Cerebellar cortex (tissue), 1 donor: Measurements from ENCODE around the gene BSPRY.
"Not testable (repeated sequence)": the region's sequence is repeated elsewhere in the genome, so short reads cannot be mapped to it uniquely, and the experiment has no call there.

Source experiments
- DNase-seq: peaks from one replicate; pipeline ENCODE4 v3.0.0-alpha.2; 2015; ENCODE audit warnings: low spot score

Gene BSPRY

GRCh38 chr9:113341712-113342410 lies 7.5 kb upstream of the BSPRY start:
- peak; percentile 15 for DNase-seq

GRCh38 chr9:113343732-113344231 lies 5.6 kb upstream of the BSPRY start:
- DNase-seq, result peak; percentile 49

GRCh38 chr9:113345190-113345589 lies 4.2 kb upstream of the BSPRY start:
- no peak for DNase-seq

DNA sequence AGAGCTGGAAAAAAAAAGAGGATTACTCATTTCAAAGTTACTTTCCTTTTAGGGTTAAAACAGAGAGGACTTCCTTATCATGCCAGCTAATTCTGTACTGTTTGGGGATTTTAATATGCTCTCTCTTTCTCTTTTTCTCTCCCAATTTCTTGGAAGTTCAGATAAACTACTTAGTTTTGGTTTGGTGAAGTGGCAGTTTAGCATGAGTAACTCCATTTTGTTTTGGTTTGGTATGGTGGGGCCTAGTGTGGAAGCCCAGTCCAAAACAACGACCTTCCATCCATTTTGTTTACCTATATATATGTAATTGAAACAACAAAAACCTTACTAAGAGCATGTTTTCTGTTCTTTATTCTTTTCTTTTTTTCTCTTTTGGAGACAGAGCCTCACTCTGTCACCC lies 3.7 kb upstream of the BSPRY start:
- DNase-seq, result no peak

DNA sequence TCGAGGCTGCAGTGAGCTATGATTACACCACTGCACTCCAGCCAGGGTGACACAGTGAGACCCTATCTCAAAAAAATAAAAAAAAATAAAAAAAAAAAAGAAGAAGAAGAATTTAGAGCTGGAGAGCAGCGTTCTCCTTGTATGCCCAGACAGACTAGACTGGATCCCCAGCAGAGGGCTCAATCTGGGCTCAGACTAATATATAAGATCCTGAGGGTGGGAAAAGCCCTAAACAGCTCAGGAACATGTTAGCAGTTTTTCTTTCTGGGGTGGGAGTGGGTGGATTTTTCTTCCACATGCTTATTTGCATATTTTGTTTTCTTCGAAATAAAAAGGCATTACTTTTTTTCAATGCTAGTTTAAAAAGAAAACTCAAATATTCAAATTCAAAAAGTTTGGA lies 904 bp upstream of the BSPRY start:
- no peak for DNase-seq

GRCh38 chr9:113349066-113349444 lies 286 bp upstream of the BSPRY start:
- DNase-seq, result no peak

DNA sequence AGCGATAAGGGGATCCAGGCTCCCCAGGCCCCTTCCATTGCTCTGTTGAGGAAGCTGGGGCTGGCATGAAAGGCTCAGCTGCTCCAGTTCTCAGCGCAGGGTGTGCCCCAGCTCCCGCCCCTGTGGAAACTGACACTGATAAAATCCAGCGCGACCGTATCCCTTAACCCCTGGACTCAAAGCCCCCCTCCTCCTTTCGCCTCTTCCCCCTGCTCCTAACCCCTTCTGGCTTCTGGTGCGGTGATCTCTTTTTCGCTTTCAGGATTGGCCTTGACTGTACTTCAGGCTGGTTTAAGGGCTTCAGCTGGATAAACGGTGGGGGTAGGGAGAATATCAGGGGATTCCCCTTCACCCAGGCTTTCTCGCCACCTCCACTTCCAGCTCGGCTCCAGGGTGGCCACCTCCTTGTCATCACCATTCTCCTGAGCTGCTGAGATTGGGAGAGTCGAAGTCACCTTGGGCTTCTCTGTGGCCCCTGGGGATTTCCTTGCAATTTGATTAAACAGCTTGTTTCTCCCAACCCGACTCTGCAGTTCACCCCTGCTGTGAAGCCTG lies 843 bp downstream of the BSPRY start:
- DNase-seq, result no peak

- no peak for DNase-seq
Measured at GRCh38 chr9:113350937-113351336, 1.6 kb downstream of the BSPRY start.

DNA sequence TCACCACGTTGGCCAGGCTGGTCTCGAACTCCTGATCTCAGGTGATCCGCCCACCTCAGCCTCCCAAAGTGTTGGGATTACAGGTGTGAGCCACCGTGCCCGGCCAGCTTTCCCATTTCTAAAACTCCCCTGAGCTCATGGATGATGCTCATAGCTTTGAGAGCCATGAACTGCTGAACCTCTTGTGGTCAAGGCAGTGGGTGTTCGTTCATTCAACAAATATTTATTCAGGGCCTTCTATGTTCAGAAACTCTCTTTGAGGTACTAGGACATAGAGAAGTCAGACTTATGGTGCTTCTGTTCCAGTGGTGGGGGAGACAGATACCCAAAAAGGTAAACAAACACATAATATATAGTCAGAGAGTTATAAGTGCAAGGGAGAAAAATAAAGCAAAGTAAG lies 2.7 kb downstream of the BSPRY start:
- no peak for DNase-seq

DNA sequence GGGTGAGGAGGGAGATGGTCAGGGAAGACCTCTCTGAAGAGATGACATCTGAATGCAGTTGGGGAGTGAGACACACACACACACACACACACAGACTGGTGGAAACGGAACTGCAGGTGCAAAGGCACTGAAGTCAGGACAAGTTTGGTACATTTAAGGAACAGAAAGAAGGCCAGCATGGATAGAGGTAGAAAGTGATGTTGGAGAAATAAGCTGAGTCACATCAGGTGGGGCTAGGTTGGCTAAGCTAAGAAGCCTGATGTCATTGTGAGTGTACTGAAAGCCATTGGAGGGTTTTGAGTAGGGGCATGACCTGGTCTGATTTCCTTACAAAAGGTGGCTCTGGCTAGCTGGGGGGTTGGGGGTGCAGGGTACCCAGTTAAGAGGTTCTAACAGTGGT lies 3.1 kb downstream of the BSPRY start:
- DNase-seq, result no peak

GRCh38 chr9:113355040-113355596 lies 5.8 kb downstream of the BSPRY start:
- no peak for DNase-seq

DNA sequence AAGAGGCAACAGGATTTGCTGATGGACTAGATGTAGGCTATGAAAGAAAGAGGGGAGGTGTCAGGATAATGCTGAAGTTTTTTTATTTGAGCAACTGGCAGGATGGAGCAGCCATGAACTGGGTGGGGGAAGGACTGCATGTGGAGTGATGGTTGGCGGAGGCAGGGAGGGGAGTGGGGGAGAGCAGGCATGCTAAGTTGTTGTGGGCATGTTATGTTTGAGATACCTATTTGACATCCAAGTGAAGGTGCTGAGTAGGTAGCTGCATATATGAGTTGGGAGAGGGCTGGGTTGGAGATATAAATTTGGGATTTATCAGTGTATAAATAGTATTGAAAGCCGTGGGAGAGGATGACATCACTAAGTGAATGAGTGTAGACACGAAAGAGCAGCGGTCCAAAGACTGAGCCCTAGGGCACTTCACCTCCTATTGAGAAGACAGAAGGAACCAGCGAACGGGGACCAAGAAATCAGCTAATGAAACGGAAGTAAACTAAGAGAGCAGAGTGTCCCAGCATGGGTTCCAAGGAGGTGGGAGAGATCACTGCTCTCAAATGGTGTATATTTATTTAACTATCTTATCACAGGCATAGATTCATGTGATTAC lies 7.4 kb downstream of the BSPRY start:
- DNase-seq, result no peak

DNA sequence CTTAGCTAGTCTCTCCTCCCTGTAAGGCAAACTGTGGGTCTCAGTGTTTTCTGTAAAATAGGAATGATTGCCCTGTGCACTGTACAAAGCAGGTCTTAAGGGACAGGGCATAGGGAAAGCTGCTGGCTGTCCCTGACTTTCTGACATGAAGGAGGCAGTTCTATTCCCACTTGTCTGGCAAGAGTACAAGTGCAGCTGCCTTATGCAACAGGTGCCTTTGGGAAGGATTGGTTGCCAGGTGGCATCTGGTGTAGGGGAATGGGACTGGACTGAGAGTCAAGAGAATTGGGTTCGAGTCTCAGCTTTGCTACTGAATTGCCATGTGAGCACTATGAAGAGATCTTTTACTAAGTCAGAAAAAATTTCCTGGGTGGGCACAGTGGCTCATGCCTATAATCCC lies 10.0 kb downstream of the BSPRY start:
- no peak for DNase-seq

GRCh38 chr9:113360242-113360842 lies 11.0 kb downstream of the BSPRY start:
- no peak for DNase-seq

DNA sequence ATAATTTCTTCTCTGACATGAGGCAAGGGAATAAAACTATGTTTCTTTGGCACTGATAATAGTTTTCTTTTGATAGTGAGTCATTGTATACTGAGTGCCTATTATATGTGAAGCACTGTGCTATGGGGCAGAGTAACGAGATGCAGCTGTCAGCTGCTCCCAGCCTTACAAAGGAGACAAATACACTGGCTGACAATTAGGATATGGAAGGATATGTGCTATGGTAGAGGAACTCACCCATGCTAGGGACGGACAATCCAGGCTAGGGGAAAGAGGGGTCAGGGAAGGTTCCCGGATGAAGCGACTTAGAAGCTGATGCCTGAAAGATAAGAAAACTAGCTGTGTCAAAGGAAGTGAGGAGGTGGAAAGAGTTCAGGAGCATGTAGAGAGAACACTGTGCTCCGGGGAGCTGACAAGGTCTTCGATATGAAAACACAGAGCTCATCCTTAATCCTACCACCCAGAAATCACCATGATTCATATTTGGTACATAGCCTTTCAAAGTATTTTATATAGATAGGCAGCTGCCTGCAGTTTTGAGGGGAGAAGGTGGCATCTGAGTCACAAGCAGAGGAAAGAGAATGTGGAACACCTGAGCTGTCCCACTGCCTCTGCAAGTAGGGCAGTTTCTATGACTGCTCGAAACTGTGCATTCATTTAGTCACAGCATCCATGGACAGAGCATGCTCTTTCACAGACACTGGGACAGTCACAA lies 12.1 kb downstream of the BSPRY start:
- DNase-seq, result no peak

GRCh38 chr9:113363336-113363735 lies 14.0 kb downstream of the BSPRY start:
- no peak for DNase-seq

DNA sequence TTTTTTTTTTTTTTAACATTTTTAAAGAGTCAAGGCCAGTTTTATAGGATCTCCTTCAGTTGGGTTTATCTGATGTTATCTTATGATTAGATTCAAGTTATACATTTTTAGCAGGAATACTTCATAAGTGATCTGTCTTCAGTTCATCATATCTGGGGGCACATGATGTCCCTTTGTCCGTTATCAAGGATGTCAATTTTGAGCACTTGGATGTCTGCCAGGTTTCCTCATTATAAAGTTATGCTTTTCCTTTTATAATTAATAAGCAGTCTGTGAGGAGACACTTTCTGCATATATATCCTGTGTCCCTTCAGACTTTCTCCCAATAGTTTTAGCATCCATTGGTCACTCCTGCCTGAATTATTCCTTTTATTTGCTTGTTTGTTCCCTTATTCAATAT lies 15.6 kb downstream of the BSPRY start:
- DNase-seq, result no peak

DNA sequence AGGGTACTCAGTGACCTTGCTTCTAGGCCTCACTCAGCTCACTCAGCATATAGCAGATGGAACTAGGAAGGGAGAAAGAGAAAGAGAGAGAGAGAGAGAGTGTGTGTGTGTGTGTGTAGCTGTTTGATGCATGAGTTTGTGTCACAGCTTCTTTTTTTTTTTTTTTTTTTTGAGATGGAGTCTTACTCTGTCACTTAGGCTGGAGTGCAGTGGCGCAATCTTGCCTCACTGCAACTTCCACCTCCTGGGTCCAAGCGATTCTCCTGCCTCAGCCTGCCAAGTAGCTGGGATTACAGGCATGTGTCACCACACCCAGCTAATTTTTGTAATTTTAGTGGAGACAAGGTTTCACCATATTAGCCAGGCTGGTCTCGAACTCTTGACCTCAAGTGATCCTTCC lies 16.3 kb downstream of the BSPRY start:
- not testable (repeated sequence) for DNase-seq

DNA sequence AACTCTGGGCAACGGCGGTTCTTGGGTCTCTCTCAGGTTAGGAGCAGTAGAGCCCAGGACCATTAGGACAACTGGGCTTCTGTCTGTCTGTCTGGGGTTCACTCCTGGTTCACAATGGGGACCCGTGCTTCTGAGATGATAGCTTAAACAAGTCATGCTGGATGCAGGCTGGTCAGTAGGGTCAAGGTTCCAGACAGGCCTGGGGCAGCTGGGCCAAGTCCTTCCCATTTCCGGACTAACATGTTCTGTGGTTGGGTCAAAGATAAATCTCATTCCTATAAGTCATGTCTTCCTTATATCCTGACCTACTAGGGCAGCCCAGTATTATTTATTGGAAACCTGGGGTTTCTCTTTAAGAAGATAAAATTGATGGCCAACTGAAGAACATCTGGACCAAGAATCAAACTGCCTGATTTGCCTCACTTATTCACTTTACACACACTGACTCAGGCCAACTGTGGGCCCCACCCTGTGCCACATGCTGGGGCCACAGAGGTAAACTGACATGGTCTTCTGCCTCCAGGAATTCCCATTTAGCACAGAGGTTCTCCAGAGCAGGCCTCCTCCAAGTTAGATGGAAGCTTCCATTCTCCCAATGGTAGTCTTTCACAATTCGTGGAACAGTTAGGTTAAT lies 19.1 kb downstream of the BSPRY start:
- no peak for DNase-seq

DNA sequence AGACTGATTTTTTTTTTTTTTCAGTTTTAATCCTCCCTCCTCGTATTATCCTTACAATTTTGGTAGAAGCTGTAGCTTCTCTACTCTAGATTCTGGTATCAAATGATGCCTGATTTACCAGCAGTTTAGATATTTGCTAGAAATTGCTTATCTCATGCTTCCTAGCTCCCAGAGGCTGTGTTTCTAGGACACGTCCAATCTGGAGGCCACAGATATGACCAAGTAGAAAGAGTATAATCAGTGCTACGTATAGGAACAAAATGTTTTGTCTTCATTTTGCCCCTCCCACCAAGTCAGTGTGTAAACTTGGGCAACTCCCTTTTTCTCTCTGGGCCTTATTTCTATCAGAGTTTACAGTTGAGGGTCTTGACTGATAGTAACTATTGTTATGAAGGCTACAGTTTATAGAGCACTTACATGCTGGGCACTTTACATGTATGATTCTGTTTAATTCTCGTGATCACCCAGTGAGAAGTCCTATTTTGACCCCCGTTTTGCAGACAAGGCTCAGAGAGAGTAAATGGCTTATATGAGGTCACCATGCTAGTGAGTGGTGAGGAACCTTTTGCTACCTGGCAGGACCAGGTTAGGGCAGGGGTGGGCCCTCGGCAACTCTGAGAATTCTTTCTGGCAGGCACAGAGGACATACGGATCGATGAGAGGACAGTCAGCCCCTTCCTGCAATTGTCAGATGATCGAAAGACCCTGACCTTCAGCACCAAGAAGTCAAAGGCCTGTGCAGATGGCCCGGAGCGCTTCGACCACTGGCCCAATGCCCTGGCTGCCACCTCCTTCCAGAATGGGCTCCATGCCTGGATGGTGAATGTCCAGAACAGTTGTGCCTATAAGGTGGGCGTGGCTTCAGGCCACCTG lies 19.9 kb downstream of the BSPRY start:
- no peak for DNase-seq

- DNase-seq, result no peak
Measured at GRCh38 chr9:113369855-113370140, 20.5 kb downstream of the BSPRY start.
